ENCODE measurements around the gene MMD2.

DNA sequence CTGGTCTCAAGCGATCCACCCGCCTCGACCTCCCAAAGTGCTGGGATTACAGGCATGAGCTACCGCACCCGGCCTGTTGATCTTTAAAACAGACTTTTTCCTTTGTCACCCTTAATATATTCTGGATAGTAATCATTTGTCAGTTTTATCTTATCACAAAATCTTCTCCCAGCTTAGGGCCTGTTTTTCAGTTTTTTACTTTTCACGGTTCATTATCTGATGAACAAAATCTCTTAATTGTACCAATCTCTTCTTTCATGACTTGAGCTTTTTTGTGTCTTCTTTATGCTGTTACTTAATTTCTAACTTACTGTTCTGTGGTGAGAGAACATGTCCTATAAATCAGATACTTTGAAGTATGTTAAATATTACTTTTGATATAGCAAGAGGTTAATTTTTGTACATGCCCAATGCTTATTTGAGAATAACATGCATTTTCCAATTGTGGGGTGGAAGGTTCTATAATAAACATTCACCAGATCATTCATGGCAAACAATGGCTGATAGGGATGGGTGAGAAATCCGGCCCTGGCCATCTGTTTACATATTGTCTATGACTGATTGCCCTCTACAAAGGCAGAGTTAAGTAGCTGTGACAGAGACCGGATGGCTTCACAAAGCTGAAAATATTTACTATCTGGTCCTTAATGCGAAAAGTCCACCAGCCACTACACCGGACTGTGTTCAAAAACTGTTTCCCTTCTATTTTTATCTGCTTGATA lies 102.5 kb downstream of the MMD2 start:
- TF ChIP-seq, protein P1, sequence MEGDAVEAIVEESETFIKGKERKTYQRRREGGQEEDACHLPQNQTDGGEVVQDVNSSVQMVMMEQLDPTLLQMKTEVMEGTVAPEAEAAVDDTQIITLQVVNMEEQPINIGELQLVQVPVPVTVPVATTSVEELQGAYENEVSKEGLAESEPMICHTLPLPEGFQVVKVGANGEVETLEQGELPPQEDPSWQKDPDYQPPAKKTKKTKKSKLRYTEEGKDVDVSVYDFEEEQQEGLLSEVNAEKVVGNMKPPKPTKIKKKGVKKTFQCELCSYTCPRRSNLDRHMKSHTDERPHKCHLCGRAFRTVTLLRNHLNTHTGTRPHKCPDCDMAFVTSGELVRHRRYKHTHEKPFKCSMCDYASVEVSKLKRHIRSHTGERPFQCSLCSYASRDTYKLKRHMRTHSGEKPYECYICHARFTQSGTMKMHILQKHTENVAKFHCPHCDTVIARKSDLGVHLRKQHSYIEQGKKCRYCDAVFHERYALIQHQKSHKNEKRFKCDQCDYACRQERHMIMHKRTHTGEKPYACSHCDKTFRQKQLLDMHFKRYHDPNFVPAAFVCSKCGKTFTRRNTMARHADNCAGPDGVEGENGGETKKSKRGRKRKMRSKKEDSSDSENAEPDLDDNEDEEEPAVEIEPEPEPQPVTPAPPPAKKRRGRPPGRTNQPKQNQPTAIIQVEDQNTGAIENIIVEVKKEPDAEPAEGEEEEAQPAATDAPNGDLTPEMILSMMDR (IDR thresholded peaks at IDR 0.05; ENCODE audit: insufficient read depth, low read depth, low read length): no peak
- TF ChIP-seq EZH2 (IDR thresholded peaks at IDR 0.05; ENCODE audit: insufficient read depth, low read length): no peak
